GM19452 (cell line): ENCODE measurements around the gene STARD5.
A peak's percentile ranks its signal among the peaks of the same experiment; 100 is the strongest.
"Not testable (repeated sequence)": the region's sequence is repeated elsewhere in the genome, so short reads cannot be mapped to it uniquely, and the experiment has no call there.

Experiments
- ATAC-seq: cut with Tn5 transposase; IDR thresholded peaks from one replicate; pipeline ENCODE4 v1.9.1; 2021; ENCODE audit not compliant: unreplicated experiment

STARD5 gene

GRCh38 chr15:81323944-81324881, at the start of gene STARD5:
STARD5 (minus strand) TSS chr15:81324141; CDS start chr15:81324099, 42 bp downstream.
- ATAC-seq, result peak; percentile 100

GRCh38 chr15:81373176-81373575, 49.2 kb upstream of the STARD5 start:
- no peak for ATAC-seq

- no peak for ATAC-seq
Measured at GRCh38 chr15:81372575-81372974, 48.6 kb upstream of the STARD5 start.

GRCh38 chr15:81363718-81364500, 40.0 kb upstream of the STARD5 start:
- no peak for ATAC-seq

GRCh38 chr15:81363276-81363675, 39.3 kb upstream of the STARD5 start:
- ATAC-seq, result no peak

- no peak for ATAC-seq
Measured at GRCh38 chr15:81362790-81363189, 38.8 kb upstream of the STARD5 start.

GRCh38 chr15:81361891-81362290, 38.0 kb upstream of the STARD5 start:
- ATAC-seq, result no peak

- no peak for ATAC-seq
Measured at GRCh38 chr15:81360491-81360890, 36.5 kb upstream of the STARD5 start.

GRCh38 chr15:81358248-81358647, 34.3 kb upstream of the STARD5 start:
- ATAC-seq, result no peak

- ATAC-seq, result no peak
Measured at GRCh38 chr15:81357180-81357686, 33.3 kb upstream of the STARD5 start.

GRCh38 chr15:81356252-81356651, 32.3 kb upstream of the STARD5 start:
- ATAC-seq, result no peak

GRCh38 chr15:81351651-81352050, 27.7 kb upstream of the STARD5 start:
- ATAC-seq, result no peak

- ATAC-seq, result no peak
Measured at GRCh38 chr15:81349271-81349670, 25.3 kb upstream of the STARD5 start.

GRCh38 chr15:81348691-81349090, 24.8 kb upstream of the STARD5 start:
- ATAC-seq, result not testable (repeated sequence)

GRCh38 chr15:81347910-81348309, 24.0 kb upstream of the STARD5 start:
- ATAC-seq, result no peak

- no peak for ATAC-seq
Measured at GRCh38 chr15:81346611-81347010, 22.7 kb upstream of the STARD5 start.

- ATAC-seq, result no peak
Measured at GRCh38 chr15:81343371-81343770, 19.4 kb upstream of the STARD5 start.

- no peak for ATAC-seq
Measured at GRCh38 chr15:81341351-81341750, 17.4 kb upstream of the STARD5 start.

GRCh38 chr15:81339851-81340250, 15.9 kb upstream of the STARD5 start:
- no peak for ATAC-seq

GRCh38 chr15:81339321-81339720, 15.4 kb upstream of the STARD5 start:
- no peak for ATAC-seq

GRCh38 chr15:81338170-81339007, 14.4 kb upstream of the STARD5 start:
- ATAC-seq, result no peak
